Measurements from ENCODE around the gene DYNLT4. TPM values are rescaled to one million over a fixed set of nuclear protein-coding genes. Genes with fewer than 3 reads are reported as not detected.

DYNLT4 gene
- total and polyA plus RNA-seq, 2 of the 13 experiments (the other 11 are each of a cell fraction or from before 2014, with no cell fraction given): 0.77 TPM; not detected in 1

GRCh38 chr1:44792736-44793502, 14.2 kb downstream of the DYNLT4 start (continued):
- no peak for TF ChIP-seq SP4 (CRISPR knock-in tag; IDR thresholded peaks at IDR 0.05)
- TF ChIP-seq FOXP1 (IDR thresholded peaks at IDR 0.05): 0 out of 2 replicates have a peak, but pooled peaks have one; percentile 7
- TF ChIP-seq FOXP1 (CRISPR knock-in tag; IDR thresholded peaks at IDR 0.05): no peak
- TF ChIP-seq CHD2 (IDR thresholded peaks at IDR 0.05; ENCODE audit: low read depth, low read length): no peak
- no peak for TF ChIP-seq FOXC1 (CRISPR knock-in tag; IDR thresholded peaks at IDR 0.05; ENCODE audit: borderline replicate concordance)

- Histone ChIP-seq H3K9ac (ENCODE audit: insufficient read depth, low read depth, low read length) (0 out of 2 replicates have a peak overlapping the region, but pooled peaks have one; percentile 15), H4K20me1 (ENCODE audit: insufficient read depth, low read length) (no peaks in the 10 kb centered on the region), H2AFZ (ENCODE audit: low read length) (no peak overlapping the region), H3K79me2 (ENCODE audit: insufficient read depth, low read length) (no peaks in the 10 kb centered on the region), H3K27ac (ENCODE audit: extremely low read length, insufficient read depth, low read length) (no peak overlapping the region), H3K4me1 (ENCODE audit: insufficient read depth, low read length) (peaks cover 46% of the 10 kb centered on the region), H3K9me3 (ENCODE audit: low read length) (no peaks in the 10 kb centered on the region), H3K4me2 (ENCODE audit: low read depth, low read length) (peak overlapping the region; percentile 40; the same call in 1 of the 2 replicates), H3K27me3 (ENCODE audit: control insufficient read depth in 1 of 2, insufficient read depth in 2 of 2, low read length in 2 of 2) (peaks cover 3 to 17% of the 10 kb centered on the region in 2 experiments; a peak in 2 of 5 replicates), H3K36me3 (replicated peaks in 1 of 2; ENCODE audit: control insufficient read depth in 1 of 2, insufficient read depth in 2 of 2, low read length in 2 of 2) (no peaks in the 10 kb centered on the region), H3K4me3 (replicated peaks in 1 of 3; ENCODE audit: insufficient read depth in 1 of 3, low read depth in 2 of 3, low read length in 3 of 3) (peak overlapping the region in 1 of 3 experiments; percentile 38; a peak in 1 of 6 replicates)
- intact Hi-C loops (cut with micrococcal nuclease; ENCODE audit: unreplicated experiment): no loop called here
- ChIA-PET POLR2A (interaction anchor here (1.6 to 5.7 kb wide), 5 partner anchors 9 to 35 kb away, joined by 3 to 32 read pairs (median 8); partner anchors contain the start of genes BTBD19, DYNLT4, PLK3 and RPS8), CTCF (ENCODE audit: low intra/inter-chr PET ratio, low total read pairs) (no interaction called here)
- in situ Hi-C loops (cut with HindIII; ENCODE audit: extremely low pct_ligation_motif_present, low pct_unique_long_range_greater_than_20kb): loop anchor here (5.0 kb wide), 1 partner anchor 36 kb away; no protein-coding TSS in a partner anchor
- BruUV-seq (replicated peaks): no TSS peak
- WGBS (ENCODE audit: low lambda C conversion rate): 7% methylated on average over 4 of the region's 7 CpGs
- no peak for DNase-seq (ENCODE audit: low spot score)
- ATAC-seq: no peak
- peak; percentile 30; the same call in 1 of the 2 replicates for TF ChIP-seq ZNF687 (CRISPR knock-in tag; IDR thresholded peaks at IDR 0.05)
- no peak for TF ChIP-seq THAP11 (CRISPR knock-in tag; IDR thresholded peaks at IDR 0.05)
- FAIRE-seq: no peak
Observed at GRCh38 chr1:44790968-44791801, 16.0 kb downstream of the DYNLT4 start.
